Liver (tissue), 9 donors: ENCODE results near the gene C2CD4C. TPM values are rescaled to one million over a fixed set of nuclear protein-coding genes. Genes with fewer than 3 reads are reported as not detected.
"Not testable (repeated sequence)": the region's sequence is repeated elsewhere in the genome, so short reads cannot be mapped to it uniquely, and the experiment has no call there.

Experiments
- DNase-seq: peaks from one replicate; pipeline ENCODE4 v3.0.0-alpha.2; 2017; ENCODE audit warnings: low spot score
- H3K27ac ChIP-seq, 2 donors: one replicate each; pipeline ENCODE4 v1.7.0; 2013; ENCODE audit warnings: inconsistent platforms in 2 of 2, low read length in 2 of 2, control low read depth in 1 of 2, low read depth in 1 of 2, mild to moderate bottlenecking in 1 of 2
- H3K27me3 ChIP-seq, 4 donors: one replicate each; pipeline versions ENCODE4 v1.6.1 to v1.7.0; 2013; ENCODE audit warnings: low read length in 3 of 4, inconsistent platforms in 1 of 4, mild to moderate bottlenecking in 1 of 4, moderate library complexity in 1 of 4; ENCODE audit not compliant: control insufficient read depth in 4 of 4, insufficient read depth in 4 of 4
- H3K36me3 ChIP-seq, 4 donors: one replicate each; pipeline versions ENCODE4 v1.6.1 to v1.7.0; 2013; ENCODE audit warnings: low read length in 3 of 4, mild to moderate bottlenecking in 3 of 4, low read depth in 1 of 4, moderate library complexity in 1 of 4; ENCODE audit not compliant: control insufficient read depth in 4 of 4, insufficient read depth in 3 of 4
- H3K4me1 ChIP-seq, 4 donors: one replicate each; pipeline versions ENCODE4 v1.6.1 to v1.7.0; 2013; ENCODE audit warnings: low read length in 3 of 4, mild to moderate bottlenecking in 3 of 4, moderate library complexity in 1 of 4; ENCODE audit not compliant: control insufficient read depth in 4 of 4, insufficient read depth in 4 of 4
- H3K4me3 ChIP-seq, 3 donors: one replicate each; pipeline versions ENCODE4 v1.6.1 to v1.7.0; 2013; ENCODE audit warnings: low read length in 3 of 3, control low read depth in 1 of 3, low read depth in 1 of 3, mild to moderate bottlenecking in 1 of 3
- H3K9ac ChIP-seq, 2 donors: one replicate each; pipeline ENCODE4 v1.7.0; 2013; ENCODE audit warnings: low read length in 2 of 2, mild to moderate bottlenecking in 2 of 2, moderate library complexity in 2 of 2, control low read depth in 1 of 2, low read depth in 1 of 2
- H3K9me3 ChIP-seq, 4 donors: one replicate each; pipeline versions ENCODE4 v1.6.1 to v1.7.0; 2013; ENCODE audit warnings: low read length in 3 of 4; ENCODE audit not compliant: control insufficient read depth in 4 of 4
- EGR1 ChIP-seq, 2 donors: IDR thresholded peaks; 2 replicates each; pipeline ENCODE4 v1.6.1; 2016 to 2018; ENCODE audit warnings: antibody characterized with exemption in 2 of 2, low read depth in 2 of 2
- FOXA2 ChIP-seq: IDR thresholded peaks from 2 replicates; pipeline ENCODE4 v1.6.1; 2016; ENCODE audit warnings: antibody characterized with exemption
- GABPA ChIP-seq, 2 donors: IDR thresholded peaks in 1 of 2; conservative IDR thresholded peaks in 1 of 2; 2 replicates each; pipeline ENCODE4 v1.6.1; 2016; ENCODE audit warnings: antibody characterized with exemption in 2 of 2, mild to moderate bottlenecking in 1 of 2, moderate library complexity in 1 of 2
- HNF4A ChIP-seq, 2 donors: conservative IDR thresholded peaks; 2 replicates each; pipeline ENCODE4 v1.6.1; 2016; ENCODE audit warnings: antibody characterized with exemption in 2 of 2, mild to moderate bottlenecking in 2 of 2
- JUND ChIP-seq, 2 donors: IDR thresholded peaks; 2 replicates each; pipeline ENCODE4 v1.6.1; 2016; ENCODE audit warnings: antibody characterized with exemption in 2 of 2
- NR2F2 ChIP-seq: IDR thresholded peaks from 2 replicates; pipeline ENCODE4 v1.6.1; 2016; ENCODE audit warnings: antibody characterized with exemption
- RAD21 ChIP-seq, 2 donors: IDR thresholded peaks; 2 replicates each; pipeline ENCODE4 v1.6.1; 2016; ENCODE audit warnings: antibody characterized with exemption in 2 of 2, mild to moderate bottlenecking in 2 of 2
- RXRA ChIP-seq, 2 donors: IDR thresholded peaks; 2 replicates each; pipeline ENCODE4 v1.6.1; 2017 to 2018; ENCODE audit warnings: antibody characterized with exemption in 2 of 2, mild to moderate bottlenecking in 1 of 2
- SP1 ChIP-seq: IDR thresholded peaks from 2 replicates; pipeline ENCODE4 v1.6.1; 2018; ENCODE audit warnings: antibody characterized with exemption, mild to moderate bottlenecking
- YY1 ChIP-seq: IDR thresholded peaks from 2 replicates; pipeline ENCODE4 v1.6.1; 2016; ENCODE audit warnings: antibody characterized with exemption, mild to moderate bottlenecking
- WGBS: extraction: QIAGEN DNeasy Blood & Tissue Kit; methylation state at CpG from one replicate; pipeline ENCODE4 v1.1.7; 2013; 5-methylcytosine and 5-hydroxymethylcytosine counted together
- polyA plus RNA-seq, 2 donors: library from polyadenylated mRNA; stranded (reverse) in 1 of 2; unstranded in 1 of 2; fragments of 200-250 nt in 1 of 2; fragments of >200 nt in 1 of 2; fragmentation: Nextera tagmentation in 1 of 2; extraction: Ambion mirVana in 1 of 2; gene quantifications; one replicate each; pipeline versions ENCODE4 v1.2.1 to v1.2.3, GENCODE V29; 2013 to 2015
- total RNA-seq, 2 donors: library from RNA; depleted of rRNA; stranded (reverse); fragments of >200 nt; gene quantifications; one replicate each; pipeline ENCODE4 v1.2.3, GENCODE V29; 2014
- TF ChIP-seq, protein P1 (sequence below): IDR thresholded peaks from 2 replicates; pipeline ENCODE4 v1.6.1; 2016; ENCODE audit warnings: antibody characterized with exemption
- TF ChIP-seq, protein P2 (sequence below): fragments of 150-350 bp; IDR thresholded peaks from 2 replicates; pipeline ENCODE4 v1.5.1; 2017; ENCODE audit warnings: improper control_type of control experiment, low read depth, low read length; ENCODE audit not compliant: missing input control
- TF ChIP-seq, protein P3 (sequence below): IDR thresholded peaks from 2 replicates; pipeline ENCODE4 v1.6.1; 2016; ENCODE audit warnings: antibody characterized with exemption, mild to moderate bottlenecking
- TF ChIP-seq, protein P4 (sequence below): IDR thresholded peaks from 2 replicates; pipeline ENCODE4 v1.6.1; 2016; ENCODE audit warnings: antibody characterized with exemption
- donor health status: healthy.
- donor health status: healthy.
- donor health status: healthy.
- donor health status: healthy.
- donor health status: healthy.

C2CD4C gene
- total and polyA plus RNA-seq, 4 donors, result 0.08 to 0.42 (median 0.19) TPM

DNA sequence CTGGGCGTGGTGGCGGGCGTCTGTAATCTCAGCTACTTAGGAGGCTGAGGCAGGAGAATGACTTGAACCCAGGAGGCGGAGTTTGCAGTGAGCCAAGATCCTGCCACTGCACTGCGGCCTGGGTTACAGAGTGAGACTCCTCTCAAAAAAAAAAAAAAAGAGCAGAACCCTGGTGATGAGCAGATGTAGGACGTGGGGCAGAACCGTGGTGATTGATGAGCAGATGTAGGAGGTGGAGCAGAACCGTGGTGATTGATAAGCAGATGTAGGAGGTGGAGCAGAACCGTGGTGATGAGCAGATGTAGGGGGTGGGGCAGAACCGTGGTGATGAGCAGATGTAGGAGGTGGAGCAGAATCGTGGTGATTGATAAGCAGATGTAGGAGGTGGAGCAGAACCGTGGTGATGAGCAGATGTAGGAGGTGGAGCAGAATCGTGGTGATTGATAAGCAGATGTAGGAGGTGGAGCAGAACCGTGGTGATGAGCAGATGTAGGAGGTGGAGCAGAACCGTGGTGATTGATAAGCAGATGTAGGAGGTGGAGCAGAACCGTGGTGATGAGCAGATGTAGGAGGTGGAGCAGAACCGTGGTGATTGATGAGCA lies 28.2 kb downstream of the C2CD4C start:
- not testable (repeated sequence) for H3K27ac ChIP-seq, DNase-seq, H3K9ac ChIP-seq, H3K4me3 ChIP-seq, H3K9me3 ChIP-seq, H3K36me3 ChIP-seq, H3K27me3 ChIP-seq, H3K4me1 ChIP-seq
- 69% methylated on average over 16 of the region's 17 CpGs for whole genome bisulfite sequencing

DNA sequence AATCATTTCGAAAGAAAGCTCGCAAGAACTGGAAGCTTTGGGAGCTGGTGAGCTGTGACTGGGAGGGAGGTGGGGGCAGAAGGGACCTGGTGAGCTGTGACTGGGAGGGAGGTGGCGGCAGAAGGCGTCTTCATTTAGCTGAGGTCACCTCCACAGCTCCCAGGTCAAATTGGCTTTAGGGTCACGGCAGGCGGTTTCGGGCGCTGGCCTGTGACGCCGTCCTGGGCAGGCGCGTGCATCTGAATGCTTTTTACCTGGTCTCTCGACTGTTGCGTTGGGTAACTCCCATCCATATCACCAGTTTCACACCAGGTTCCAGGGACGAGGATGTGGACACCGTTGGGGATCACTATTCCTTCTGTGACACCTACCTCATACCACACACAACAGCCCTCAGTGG lies 29.2 kb downstream of the C2CD4C start:
- Histone ChIP-seq H3K4me1 (peaks cover 0 to 5% (median under 1%) of the 10 kb centered on the region in 4 donors), H3K9me3 (no peaks in the 10 kb centered on the region), H3K27me3 (peaks cover 0 to 7% (median 5%) of the 10 kb centered on the region in 4 donors), H3K4me3 (no peak overlapping the region), H3K27ac (no peak overlapping the region), H3K9ac (no peak overlapping the region), H3K36me3 (no peaks in the 10 kb centered on the region)
- WGBS, result 88% methylated on average over 16 of the region's 16 CpGs
- no peak for DNase-seq
- no peak for TF ChIP-seq HNF4A (conservative IDR thresholded peaks at IDR 0.05)
- no peak for TF ChIP-seq RAD21 (IDR thresholded peaks at IDR 0.05)
- no peak for TF ChIP-seq EGR1 (IDR thresholded peaks at IDR 0.05; ENCODE audit: low read depth in 2 of 2)
- TF ChIP-seq RXRA (IDR thresholded peaks at IDR 0.05), result no peak
- TF ChIP-seq, protein P1, sequence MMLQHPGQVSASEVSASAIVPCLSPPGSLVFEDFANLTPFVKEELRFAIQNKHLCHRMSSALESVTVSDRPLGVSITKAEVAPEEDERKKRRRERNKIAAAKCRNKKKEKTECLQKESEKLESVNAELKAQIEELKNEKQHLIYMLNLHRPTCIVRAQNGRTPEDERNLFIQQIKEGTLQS, result no peak
- TF ChIP-seq, protein P2, sequence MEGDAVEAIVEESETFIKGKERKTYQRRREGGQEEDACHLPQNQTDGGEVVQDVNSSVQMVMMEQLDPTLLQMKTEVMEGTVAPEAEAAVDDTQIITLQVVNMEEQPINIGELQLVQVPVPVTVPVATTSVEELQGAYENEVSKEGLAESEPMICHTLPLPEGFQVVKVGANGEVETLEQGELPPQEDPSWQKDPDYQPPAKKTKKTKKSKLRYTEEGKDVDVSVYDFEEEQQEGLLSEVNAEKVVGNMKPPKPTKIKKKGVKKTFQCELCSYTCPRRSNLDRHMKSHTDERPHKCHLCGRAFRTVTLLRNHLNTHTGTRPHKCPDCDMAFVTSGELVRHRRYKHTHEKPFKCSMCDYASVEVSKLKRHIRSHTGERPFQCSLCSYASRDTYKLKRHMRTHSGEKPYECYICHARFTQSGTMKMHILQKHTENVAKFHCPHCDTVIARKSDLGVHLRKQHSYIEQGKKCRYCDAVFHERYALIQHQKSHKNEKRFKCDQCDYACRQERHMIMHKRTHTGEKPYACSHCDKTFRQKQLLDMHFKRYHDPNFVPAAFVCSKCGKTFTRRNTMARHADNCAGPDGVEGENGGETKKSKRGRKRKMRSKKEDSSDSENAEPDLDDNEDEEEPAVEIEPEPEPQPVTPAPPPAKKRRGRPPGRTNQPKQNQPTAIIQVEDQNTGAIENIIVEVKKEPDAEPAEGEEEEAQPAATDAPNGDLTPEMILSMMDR, result no peak
- TF ChIP-seq, protein P3, sequence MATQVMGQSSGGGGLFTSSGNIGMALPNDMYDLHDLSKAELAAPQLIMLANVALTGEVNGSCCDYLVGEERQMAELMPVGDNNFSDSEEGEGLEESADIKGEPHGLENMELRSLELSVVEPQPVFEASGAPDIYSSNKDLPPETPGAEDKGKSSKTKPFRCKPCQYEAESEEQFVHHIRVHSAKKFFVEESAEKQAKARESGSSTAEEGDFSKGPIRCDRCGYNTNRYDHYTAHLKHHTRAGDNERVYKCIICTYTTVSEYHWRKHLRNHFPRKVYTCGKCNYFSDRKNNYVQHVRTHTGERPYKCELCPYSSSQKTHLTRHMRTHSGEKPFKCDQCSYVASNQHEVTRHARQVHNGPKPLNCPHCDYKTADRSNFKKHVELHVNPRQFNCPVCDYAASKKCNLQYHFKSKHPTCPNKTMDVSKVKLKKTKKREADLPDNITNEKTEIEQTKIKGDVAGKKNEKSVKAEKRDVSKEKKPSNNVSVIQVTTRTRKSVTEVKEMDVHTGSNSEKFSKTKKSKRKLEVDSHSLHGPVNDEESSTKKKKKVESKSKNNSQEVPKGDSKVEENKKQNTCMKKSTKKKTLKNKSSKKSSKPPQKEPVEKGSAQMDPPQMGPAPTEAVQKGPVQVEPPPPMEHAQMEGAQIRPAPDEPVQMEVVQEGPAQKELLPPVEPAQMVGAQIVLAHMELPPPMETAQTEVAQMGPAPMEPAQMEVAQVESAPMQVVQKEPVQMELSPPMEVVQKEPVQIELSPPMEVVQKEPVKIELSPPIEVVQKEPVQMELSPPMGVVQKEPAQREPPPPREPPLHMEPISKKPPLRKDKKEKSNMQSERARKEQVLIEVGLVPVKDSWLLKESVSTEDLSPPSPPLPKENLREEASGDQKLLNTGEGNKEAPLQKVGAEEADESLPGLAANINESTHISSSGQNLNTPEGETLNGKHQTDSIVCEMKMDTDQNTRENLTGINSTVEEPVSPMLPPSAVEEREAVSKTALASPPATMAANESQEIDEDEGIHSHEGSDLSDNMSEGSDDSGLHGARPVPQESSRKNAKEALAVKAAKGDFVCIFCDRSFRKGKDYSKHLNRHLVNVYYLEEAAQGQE, result no peak
- TF ChIP-seq YY1, result no peak
- TF ChIP-seq SP1, result no peak
- TF ChIP-seq FOXA2, result no peak
- TF ChIP-seq JUND (IDR thresholded peaks at IDR 0.05), result no peak
- TF ChIP-seq GABPA (IDR thresholded peaks at IDR 0.05 in 1 of 2, conservative IDR thresholded peaks at IDR 0.05 in 1 of 2), result no peak
- TF ChIP-seq, protein P4, sequence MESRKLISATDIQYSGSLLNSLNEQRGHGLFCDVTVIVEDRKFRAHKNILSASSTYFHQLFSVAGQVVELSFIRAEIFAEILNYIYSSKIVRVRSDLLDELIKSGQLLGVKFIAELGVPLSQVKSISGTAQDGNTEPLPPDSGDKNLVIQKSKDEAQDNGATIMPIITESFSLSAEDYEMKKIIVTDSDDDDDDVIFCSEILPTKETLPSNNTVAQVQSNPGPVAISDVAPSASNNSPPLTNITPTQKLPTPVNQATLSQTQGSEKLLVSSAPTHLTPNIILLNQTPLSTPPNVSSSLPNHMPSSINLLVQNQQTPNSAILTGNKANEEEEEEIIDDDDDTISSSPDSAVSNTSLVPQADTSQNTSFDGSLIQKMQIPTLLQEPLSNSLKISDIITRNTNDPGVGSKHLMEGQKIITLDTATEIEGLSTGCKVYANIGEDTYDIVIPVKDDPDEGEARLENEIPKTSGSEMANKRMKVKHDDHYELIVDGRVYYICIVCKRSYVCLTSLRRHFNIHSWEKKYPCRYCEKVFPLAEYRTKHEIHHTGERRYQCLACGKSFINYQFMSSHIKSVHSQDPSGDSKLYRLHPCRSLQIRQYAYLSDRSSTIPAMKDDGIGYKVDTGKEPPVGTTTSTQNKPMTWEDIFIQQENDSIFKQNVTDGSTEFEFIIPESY, result no peak
- TF ChIP-seq NR2F2, result no peak
